NCI-H1105 (cell line): ENCODE data around the gene TRPT1.

Experiments used
- DNase-seq: peaks from one replicate; lab custom pipeline; 2025; lab: John Stamatoyannopoulos, UW

Gene TRPT1

GRCh38 chr11:64178203-64178602 is 47.8 kb downstream of the TRPT1 start:
- DNase-seq = no peak

DNA sequence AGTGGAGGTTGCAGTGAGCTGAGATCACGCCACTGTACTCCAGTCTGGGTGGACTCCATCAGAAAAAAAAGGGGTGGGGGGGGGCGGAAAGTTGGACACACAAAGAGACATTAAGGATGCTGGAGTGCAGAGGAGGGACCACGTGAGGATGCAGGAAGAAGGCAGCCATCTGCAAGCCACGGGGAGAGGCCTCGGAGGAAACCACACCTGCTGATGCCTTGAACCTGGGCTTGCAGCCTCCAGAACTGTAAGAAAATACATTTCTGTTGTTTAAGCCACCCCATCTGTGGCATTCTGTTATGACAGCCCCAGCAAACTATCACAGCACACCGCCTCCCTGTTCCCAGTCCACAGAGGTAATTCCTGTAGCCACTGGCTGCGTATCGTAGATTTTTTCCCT is 49.2 kb downstream of the TRPT1 start:
- no peak for DNase-seq
